PC-3 (cell line): ENCODE data around the gene IDH3A. TPM values are rescaled to one million over a fixed set of nuclear protein-coding genes. Genes with fewer than 3 reads are reported as not detected.

Source experiments
- ATAC-seq: fragments of 200-7000 bp; cut with Tn5 transposase; 2 replicates; pipeline ENCODE4 v1.9.1; 2020; ENCODE audit warnings: mild to moderate bottlenecking, moderate library complexity
- BruUV-seq: library from RNA; stranded (reverse); fragments of 400-500 nt; replicated peaks from 2 replicates; lab custom pipeline; 2021; lab: Mats Ljungman, UMichigan
- CTCF ChIA-PET: fragments of 300-600 bp; sonication (Branson Sonifier 250); formaldehyde crosslinking; loops from one replicate; lab custom pipeline; 2022; ENCODE audit warnings: antibody characterized with exemption; lab: Charles Lee
- POLR2A ChIA-PET: fragments of 300-600 bp; sonication (Branson Sonifier 250); formaldehyde crosslinking; loops from one replicate; lab custom pipeline; 2022; ENCODE audit warnings: antibody characterized with exemption; ENCODE audit not compliant: unreplicated experiment; lab: Charles Lee
- DNase-seq: peaks from one replicate; pipeline ENCODE4 v3.0.0-alpha.2; 2015
- H2AFZ ChIP-seq: fragments of 300-600 bp; sonication (generic); 2 replicates; pipeline ENCODE4 v1.6.0; 2016; ENCODE audit warnings: antibody characterized with exemption, low read length
- H3F3A ChIP-seq: fragments of 300-600 bp; sonication (generic); one replicate; pipeline ENCODE4 v1.6.0; 2017; ENCODE audit warnings: antibody characterized with exemption, low read length, control low read depth, mild to moderate bottlenecking; ENCODE audit not compliant: unreplicated experiment
- H3K27ac ChIP-seq: fragments of 300-600 bp; sonication (generic); 2 replicates; pipeline ENCODE4 v1.5.1; 2016; ENCODE audit warnings: mild to moderate bottlenecking, low read length
- H3K27me3 ChIP-seq: fragments of 300-600 bp; sonication (generic); 2 replicates; pipeline ENCODE4 v1.6.1; 2016; ENCODE audit warnings: low read length, mixed read lengths
- H3K36me3 ChIP-seq: fragments of 300-600 bp; sonication (generic); 2 replicates; pipeline ENCODE4 v1.6.1; 2016; ENCODE audit warnings: low read depth, mixed run types, low read length, mixed read lengths
- H3K4me1 ChIP-seq: fragments of 300-600 bp; sonication (generic); 2 replicates; pipeline ENCODE4 v1.5.1; 2016; ENCODE audit warnings: low read length; ENCODE audit not compliant: insufficient read depth
- H3K4me2 ChIP-seq: fragments of 300-600 bp; sonication (generic); 2 replicates; pipeline ENCODE4 v1.6.0; 2016; ENCODE audit warnings: low read length
- H3K4me3 ChIP-seq: fragments of 300-600 bp; sonication (generic); 2 replicates; pipeline ENCODE4 v1.5.1; 2016; ENCODE audit warnings: mild to moderate bottlenecking, low read length, mixed read lengths
- H3K79me2 ChIP-seq: fragments of 300-600 bp; sonication (generic); 2 replicates; pipeline ENCODE4 v1.6.1; 2017; ENCODE audit warnings: low read length, mixed read lengths
- H3K9ac ChIP-seq: fragments of 300-600 bp; sonication (generic); 2 replicates; pipeline ENCODE4 v1.6.0; 2016; ENCODE audit warnings: mild to moderate bottlenecking, low read length
- H3K9me2 ChIP-seq: fragments of 300-600 bp; sonication (generic); replicated peaks from 2 replicates; pipeline ENCODE4 v1.6.1; 2016; ENCODE audit warnings: mixed run types, low read length, mixed read lengths
- H3K9me3 ChIP-seq: fragments of 300-600 bp; sonication (generic); 2 replicates; pipeline ENCODE4 v1.6.1; 2016; ENCODE audit warnings: low read length, mixed read lengths
- H4K20me1 ChIP-seq: fragments of 300-600 bp; sonication (generic); 2 replicates; pipeline ENCODE4 v1.6.1; 2016; ENCODE audit warnings: low read length, mixed read lengths
- CTCF ChIP-seq: fragments of 300-600 bp; sonication (generic); conservative IDR thresholded peaks from 2 replicates; pipeline ENCODE4 v1.5.1; 2017; ENCODE audit warnings: antibody characterized with exemption, low read depth, mild to moderate bottlenecking, low read length
- EZH2 ChIP-seq: fragments of 300-600 bp; sonication (generic); IDR thresholded peaks from one replicate; pipeline ENCODE4 v1.6.1; 2017; ENCODE audit warnings: antibody characterized with exemption, mild to moderate bottlenecking, low read length; ENCODE audit not compliant: unreplicated experiment
- EZH2phosphoT487 ChIP-seq: fragments of 300-600 bp; sonication (generic); IDR thresholded peaks from 2 replicates; pipeline ENCODE4 v1.6.1; 2018; ENCODE audit warnings: mild to moderate bottlenecking, antibody characterized with exemption, low read length, borderline replicate concordance
- intact Hi-C: fragments of 100-400 bp; cut with micrococcal nuclease; formaldehyde crosslinking; loops from 2 replicates; pipeline ENCODE4 v1.9.0; 2023
- total RNA-seq: library from RNA; depleted of rRNA; stranded (reverse); fragments of >200 nt; gene quantifications from 2 replicates; pipeline ENCODE4 v1.2.3, GENCODE V29; 2014

IDH3A gene
- total RNA-seq, 1 experiment from 2014 or later, result 78.8 TPM

GRCh38 chr15:78170848-78171773, 21.9 kb downstream of the IDH3A start:
- ChIA-PET CTCF (no interaction called here), POLR2A (no interaction called here)
- TF ChIP-seq EZH2phosphoT487 (no peak), CTCF (no peak), EZH2 (no peak)
- H3K27ac ChIP-seq, result no peak overlapping the region
- no peaks in the 10 kb centered on the region for H3K79me2 ChIP-seq
- no peaks in the 10 kb centered on the region for H3F3A ChIP-seq
- H4K20me1 ChIP-seq, result no peaks in the 10 kb centered on the region
- intact Hi-C loops, result no loop called here
- H3K4me1 ChIP-seq, result no peaks in the 10 kb centered on the region
- BruUV-seq, result no TSS peak
- H3K9me3 ChIP-seq, result no peaks in the 10 kb centered on the region
- H3K4me3 ChIP-seq, result no peak overlapping the region
- H3K9me2 ChIP-seq, result no peaks in the 10 kb centered on the region
- ATAC-seq (no peak), DNase-seq (no peak)
- H3K4me2 ChIP-seq, result no peak overlapping the region
- no peaks in the 10 kb centered on the region for H3K27me3 ChIP-seq
- H2AFZ ChIP-seq, result no peak overlapping the region
- H3K36me3 ChIP-seq, result peaks cover 33% of the 10 kb centered on the region
- H3K9ac ChIP-seq, result no peak overlapping the region

- H3K4me2 ChIP-seq, result no peak overlapping the region
- no TSS peak for BruUV-seq
- POLR2A ChIA-PET, result no interaction called here
- intact Hi-C loops, result no loop called here
- H3K4me3 ChIP-seq, result no peak overlapping the region
- no peak overlapping the region for H3K27ac ChIP-seq
- no peaks in the 10 kb centered on the region for H3K9me2 ChIP-seq
- H3K27me3 ChIP-seq, result no peaks in the 10 kb centered on the region
- H3K79me2 ChIP-seq, result no peaks in the 10 kb centered on the region
- no peaks in the 10 kb centered on the region for H3F3A ChIP-seq
- CTCF ChIA-PET, result no interaction called here
- peaks cover 32% of the 10 kb centered on the region for H3K36me3 ChIP-seq
- no peak for DNase-seq
- no peak overlapping the region for H3K9ac ChIP-seq
- no peaks in the 10 kb centered on the region for H4K20me1 ChIP-seq
- H2AFZ ChIP-seq, result no peak overlapping the region
- H3K9me3 ChIP-seq, result no peaks in the 10 kb centered on the region
- TF ChIP-seq EZH2phosphoT487 (no peak), EZH2 (no peak), CTCF (no peak)
- ATAC-seq, result no peak
- no peaks in the 10 kb centered on the region for H3K4me1 ChIP-seq
These were observed 22.8 kb downstream of the IDH3A start for GRCh38 chr15:78171864-78172472.

DNA sequence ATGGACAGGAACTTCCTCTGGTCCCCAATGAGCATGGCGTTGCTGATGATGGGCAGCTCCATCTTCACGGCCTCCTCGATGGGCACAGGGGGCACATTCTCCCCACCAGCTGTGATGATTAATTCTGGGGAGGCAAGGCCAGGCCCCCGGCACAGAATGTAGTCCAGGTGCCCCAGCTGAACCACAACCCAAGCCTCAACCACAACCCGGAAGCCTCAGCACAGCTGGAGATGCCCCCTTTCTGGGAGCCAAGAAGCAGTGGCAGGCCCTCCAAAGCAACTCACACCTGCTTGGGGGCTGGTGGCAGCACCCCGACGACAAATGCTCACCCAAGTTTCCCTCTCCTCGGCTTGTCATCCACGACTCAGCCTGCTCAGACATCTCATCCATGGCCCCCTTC, 25.2 kb downstream of the IDH3A start:
- intact Hi-C loops, result no loop called here
- no peak overlapping the region for H2AFZ ChIP-seq
- no peaks in the 10 kb centered on the region for H3K79me2 ChIP-seq
- H3K9me2 ChIP-seq, result no peaks in the 10 kb centered on the region
- CTCF ChIA-PET, result no interaction called here
- no peaks in the 10 kb centered on the region for H3K4me1 ChIP-seq
- ATAC-seq, result no peak
- no peaks in the 10 kb centered on the region for H3K9me3 ChIP-seq
- H4K20me1 ChIP-seq, result no peaks in the 10 kb centered on the region
- H3F3A ChIP-seq, result no peaks in the 10 kb centered on the region
- H3K27ac ChIP-seq, result no peak overlapping the region
- TF ChIP-seq CTCF (no peak), EZH2phosphoT487 (no peak), EZH2 (no peak)
- no peak overlapping the region for H3K4me2 ChIP-seq
- DNase-seq, result no peak
- H3K27me3 ChIP-seq, result no peaks in the 10 kb centered on the region
- BruUV-seq, result no TSS peak
- peaks cover 14% of the 10 kb centered on the region for H3K36me3 ChIP-seq
- no peak overlapping the region for H3K4me3 ChIP-seq
- POLR2A ChIA-PET, result no interaction called here
- no peak overlapping the region for H3K9ac ChIP-seq
